ENCODE data around the gene ITLN2.
"Not testable (repeated sequence)": the region's sequence is repeated elsewhere in the genome, so short reads cannot be mapped to it uniquely, and the experiment has no call there.

ITLN2 gene

GRCh38 chr1:160904783-160905616 is 49.6 kb downstream of the ITLN2 start:
- DNase-seq = no peak

- DNase-seq = not testable (repeated sequence)
Measured at GRCh38 chr1:160902251-160902650, 52.4 kb downstream of the ITLN2 start.

DNA sequence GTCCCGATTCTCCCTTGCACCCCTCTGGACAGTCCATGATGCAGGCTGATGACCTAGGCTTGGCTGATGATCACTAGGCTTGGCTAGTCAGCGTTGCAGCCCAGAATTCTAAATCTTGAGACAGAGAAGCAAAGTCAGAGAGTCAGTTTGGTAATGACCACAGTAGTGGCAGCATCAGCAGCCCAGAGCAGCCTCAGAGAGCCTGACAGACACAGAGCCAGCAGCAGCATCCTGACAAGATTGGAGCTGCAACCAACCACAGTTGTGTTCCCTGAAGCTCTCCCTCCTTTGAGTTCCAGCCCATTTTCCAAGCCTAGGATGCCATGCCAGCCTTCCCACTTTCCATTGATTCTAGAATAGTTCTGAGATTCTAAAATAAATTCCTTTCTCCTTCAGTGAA is 52.8 kb downstream of the ITLN2 start:
- no peak for DNase-seq

DNA sequence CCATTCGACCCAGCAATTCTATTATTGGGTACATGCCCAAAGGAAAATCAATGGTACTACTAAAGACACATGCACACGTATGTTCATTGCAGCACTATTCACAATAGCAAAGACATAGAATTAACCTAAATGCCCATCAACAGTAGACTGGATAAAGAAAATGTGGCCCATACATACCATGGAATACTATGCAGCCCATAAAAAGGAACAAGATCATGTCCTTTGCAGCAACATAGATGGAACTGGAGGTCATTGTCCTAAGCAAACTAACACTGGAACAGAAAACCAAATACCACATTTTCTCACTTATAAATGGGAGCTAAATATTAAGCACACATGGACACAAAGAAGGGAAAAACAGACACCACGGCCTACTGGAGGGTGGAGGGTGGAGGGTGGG is 53.9 kb downstream of the ITLN2 start:
- not testable (repeated sequence) for DNase-seq
